K562 (cell line): ENCODE results near the gene RAB39B. TPM values are rescaled to one million over a fixed set of nuclear protein-coding genes. Genes with fewer than 3 reads are reported as not detected.

ENCODE experiments used
- ATAC-seq: fragments of 200-7000 bp; cut with Tn5 transposase; 3 replicates; pipeline ENCODE4 v1.9.1; 2020; ENCODE audit warnings: moderate library complexity
- BruUV-seq: library from RNA; stranded (reverse); fragments of 400-500 nt; replicated peaks from 2 replicates; lab custom pipeline; 2021; lab: Mats Ljungman, UMichigan
- CTCF ChIA-PET: fragments of 300-600 bp; formaldehyde crosslinking; extraction: SDS; loops from one replicate; lab custom pipeline; 2021; ENCODE audit warnings: low intra/inter-chr PET ratio; lab: Yijun Ruan, JAX
- POLR2A ChIA-PET: fragments of 300-600, 350-650 bp; sonication (Branson Sonifier 250); formaldehyde crosslinking; extraction: SDS; loops from one replicate; lab custom pipeline; 2021; ENCODE audit warnings: antibody characterized with exemption, inconsistent platforms; lab: Yijun Ruan, JAX
- DNase-seq, 4 experiments: peaks; one replicate each; pipeline versions ENCODE4 v3.0.0 to v3.0.0-alpha.2; 2011 to 2018; ENCODE audit warnings: low spot score in 3 of 4, mixed read lengths in 3 of 4; ENCODE audit errors: extremely low read depth in 1 of 4
- FAIRE-seq: peaks from 2 replicates; lab custom pipeline; 2011; peaks lifted over from hg19 to GRCh38; lab: Jason Lieb, UNC
- H2AFZ ChIP-seq: 2 replicates; pipeline ENCODE4 v1.6.0; 2011; ENCODE audit warnings: low read depth, low read length, control low read depth, inconsistent platforms
- H3K27ac ChIP-seq: fragments of 200-600 bp; 3 replicates; pipeline ENCODE4 v1.8.0; 2011; ENCODE audit warnings: low read depth, mild to moderate bottlenecking, control low read depth, inconsistent platforms, low read length, moderate library complexity, mixed read lengths; ENCODE audit errors: extremely low read depth
- H3K27me3 ChIP-seq, 2 experiments: fragments of 300-600 bp in 1 of 2; 2 replicates in 1 of 2; 3 replicates in 1 of 2; pipeline versions ENCODE4 v1.6.0 to v1.8.0; 2011; ENCODE audit warnings: inconsistent platforms in 2 of 2, low read length in 2 of 2, mild to moderate bottlenecking in 1 of 2, mixed read lengths in 1 of 2, moderate library complexity in 1 of 2; ENCODE audit not compliant: control insufficient read depth in 2 of 2, insufficient read depth in 2 of 2
- H3K36me3 ChIP-seq: fragments of 300-600 bp; 3 replicates; pipeline ENCODE4 v1.8.0; 2011; ENCODE audit warnings: mild to moderate bottlenecking, low read length, inconsistent platforms; ENCODE audit not compliant: control insufficient read depth, insufficient read depth
- H3K4me1 ChIP-seq, 2 experiments: fragments of 200-600 bp in 1 of 2; replicated peaks in 1 of 2; 2 replicates in 1 of 2; 3 replicates in 1 of 2; pipeline versions ENCODE4 v1.5.1 to v1.8.0; 2011; ENCODE audit warnings: inconsistent platforms in 2 of 2, low read length in 2 of 2, mild to moderate bottlenecking in 1 of 2, mixed read lengths in 1 of 2, moderate library complexity in 1 of 2; ENCODE audit not compliant: control insufficient read depth in 2 of 2, insufficient read depth in 2 of 2
- H3K4me2 ChIP-seq: 2 replicates; pipeline ENCODE4 v1.6.1; 2011; ENCODE audit warnings: low read length, control low read depth, inconsistent platforms, mixed read lengths; ENCODE audit not compliant: insufficient read depth
- H3K4me3 ChIP-seq: fragments of 200-600 bp; sonication (generic), shearing (Covaris generic); 2 replicates; pipeline ENCODE4 v1.5.1; 2016; ENCODE audit warnings: control low read depth, inconsistent platforms
- H3K79me2 ChIP-seq: fragments of 200-600 bp; 3 replicates; pipeline ENCODE4 v1.8.0; 2011; ENCODE audit warnings: low read length, inconsistent platforms; ENCODE audit not compliant: control insufficient read depth, insufficient read depth
- H3K9ac ChIP-seq, 2 experiments: 2 replicates each; pipeline versions ENCODE4 v1.6.0 to v1.6.1; 2011; ENCODE audit warnings: low read depth in 2 of 2, low read length in 2 of 2, control low read depth in 1 of 2, inconsistent platforms in 1 of 2, mild to moderate bottlenecking in 1 of 2, mixed read lengths in 1 of 2; ENCODE audit not compliant: insufficient read depth in 1 of 2
- H3K9me1 ChIP-seq: one replicate; pipeline ENCODE4 v1.6.0; 2011; ENCODE audit warnings: inconsistent platforms, mild to moderate bottlenecking, low read length, moderate library complexity; ENCODE audit not compliant: control insufficient read depth, insufficient read depth
- H3K9me3 ChIP-seq: replicated peaks from 2 replicates; pipeline ENCODE4 v1.5.1; 2011; ENCODE audit warnings: low read depth, low read length, inconsistent platforms; ENCODE audit not compliant: control insufficient read depth, insufficient read depth
- H4K20me1 ChIP-seq: replicated peaks from 2 replicates; pipeline ENCODE4 v1.6.1; 2011; ENCODE audit warnings: low read length, inconsistent platforms, mixed read lengths; ENCODE audit not compliant: control insufficient read depth, insufficient read depth
- BRCA1 ChIP-seq, 2 experiments: fragments of 450-650 bp in 1 of 2; sonication (generic) in 1 of 2; formaldehyde crosslinking in 1 of 2; IDR thresholded peaks; 2 replicates each; pipeline versions ENCODE4 v1.5.0 to v1.6.1; 2017 to 2020; ENCODE audit warnings: mild to moderate bottlenecking in 1 of 2, missing genetic modification reagents in 1 of 2
- BRD4 ChIP-seq: fragments of 200-600 bp; sonication (generic); IDR thresholded peaks from 2 replicates; pipeline ENCODE4 v1.6.1; 2017; ENCODE audit warnings: inconsistent platforms
- CHD4 ChIP-seq: fragments of 200-600 bp; sonication (generic); IDR thresholded peaks from 3 replicates; pipeline ENCODE4 v1.6.1; 2012; ENCODE audit warnings: low read depth, mild to moderate bottlenecking, mixed read lengths, low read length, inconsistent platforms; ENCODE audit not compliant: insufficient read depth, insufficient replicate concordance, poor library complexity, severe bottlenecking
- STAT5B ChIP-seq: fragments of 250-450 bp; sonication (Bioruptor Pico); IDR thresholded peaks from 2 replicates; pipeline ENCODE4 v1.8.0; 2021; ENCODE audit warnings: mild to moderate bottlenecking, inconsistent platforms
- ZKSCAN1 ChIP-seq: fragments of 150-350 bp; IDR thresholded peaks from 2 replicates; pipeline ENCODE4 v1.6.1; 2016; ENCODE audit warnings: low read depth, low read length
- ZNF324 ChIP-seq: fragments of 250-450 bp; sonication (Bioruptor Pico); IDR thresholded peaks from 2 replicates; pipeline ENCODE4 v1.4.0; 2020; ENCODE audit warnings: mild to moderate bottlenecking
- WGBS: fragments of 100-300 bp; shearing (Covaris generic); methylation state at CpG from one replicate; pipeline ENCODE4 v1.1.6; 2016; ENCODE audit warnings: low coverage, mixed read lengths; ENCODE audit not compliant: insufficient coverage; ENCODE audit errors: missing lambda C conversion rate; 5-methylcytosine and 5-hydroxymethylcytosine counted together
- in situ Hi-C: fragments of 300-500 bp; cut with MboI; formaldehyde crosslinking; loops from 4 replicates; pipeline ENCODE4 v1.15.0; 2018; ENCODE audit warnings: inconsistent platforms, mixed read lengths
- intact Hi-C: fragments of 100-400 bp; cut with micrococcal nuclease; formaldehyde crosslinking; loops from 2 replicates; pipeline ENCODE4 v1.14.2; 2022
- polyA plus RNA-seq, 8 experiments: library from polyadenylated mRNA; depleted of rRNA in 4 of 8; stranded (reverse) in 5 of 8; unstranded in 3 of 8; fragments of >200 nt; fragmentation: Nextera tagmentation in 2 of 8; fragmentation: Illumina TruSeq in 1 of 8; extraction: Ambion mirVana in 2 of 8; extraction: Trizol in 1 of 8; gene quantifications; 2 replicates each; pipeline versions ENCODE4 v1.2.1 to v1.2.3, GENCODE V29; 2011 to 2014; ENCODE audit warnings: inconsistent platforms in 1 of 8, missing spikeins in 1 of 8
- total RNA-seq, 7 experiments: library from RNA; depleted of rRNA in 6 of 7; stranded (reverse); fragments of >200 nt in 6 of 7; fragmentation: Illumina TruSeq in 2 of 7; extraction: Trizol in 2 of 7; gene quantifications; 2 replicates each; pipeline versions ENCODE4 v1.2.1 to v1.2.3, GENCODE V29; 2011 to 2021; ENCODE audit warnings: low replicate concordance in 1 of 7
- TF ChIP-seq, protein P1 (sequence below): sonication (generic); formaldehyde crosslinking; IDR thresholded peaks from 2 replicates; pipeline ENCODE4 v1.8.1; 2023; ENCODE audit warnings: mild to moderate bottlenecking, missing genetic modification reagents, moderate library complexity
- TF ChIP-seq, protein P2 (sequence below): fragments of 450-650 bp; IDR thresholded peaks from 2 replicates; pipeline ENCODE4 v1.7.0; 2016; ENCODE audit warnings: borderline replicate concordance

RAB39B gene
- total and polyA plus RNA-seq, 9 of the 15 experiments (the other 6 are each of a cell fraction or from before 2014, with no cell fraction given) = 0.04 to 0.07 (median 0.04) TPM; not detected in 6

DNA sequence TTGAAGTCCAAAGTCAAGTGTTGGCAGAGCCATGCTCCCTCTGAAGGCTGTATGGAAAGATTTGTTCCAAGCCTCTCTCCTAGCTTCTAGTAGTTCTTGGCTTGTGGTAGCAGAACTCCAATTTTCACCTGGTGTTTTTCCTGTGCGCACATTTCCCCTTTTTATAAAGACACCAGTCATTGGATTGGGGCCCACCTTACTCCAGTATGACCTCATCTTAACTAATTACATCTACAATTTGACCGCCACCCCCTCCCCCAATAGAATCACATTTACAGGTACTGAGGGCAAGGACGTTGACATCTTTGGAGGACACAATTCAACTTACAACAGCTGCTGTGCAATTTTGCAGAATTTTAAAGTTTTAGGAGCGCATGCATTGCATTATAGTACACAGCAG is 16.8 kb downstream of the RAB39B start:
- POLR2A ChIA-PET = no interaction called here
- in situ Hi-C loops = no loop called here
- ATAC-seq = no peak

More for the DNA sequence above, 16.8 kb downstream of the RAB39B start:
- no peak overlapping the region for H3K27ac ChIP-seq
- intact Hi-C loops = no loop called here
- H3K4me3 ChIP-seq = no peak overlapping the region
- DNase-seq = no peak
- WGBS = 37% methylated on average over 3 of the region's 4 CpGs
- H4K20me1 ChIP-seq = no peaks in the 10 kb centered on the region
- TF ChIP-seq, protein P1, sequence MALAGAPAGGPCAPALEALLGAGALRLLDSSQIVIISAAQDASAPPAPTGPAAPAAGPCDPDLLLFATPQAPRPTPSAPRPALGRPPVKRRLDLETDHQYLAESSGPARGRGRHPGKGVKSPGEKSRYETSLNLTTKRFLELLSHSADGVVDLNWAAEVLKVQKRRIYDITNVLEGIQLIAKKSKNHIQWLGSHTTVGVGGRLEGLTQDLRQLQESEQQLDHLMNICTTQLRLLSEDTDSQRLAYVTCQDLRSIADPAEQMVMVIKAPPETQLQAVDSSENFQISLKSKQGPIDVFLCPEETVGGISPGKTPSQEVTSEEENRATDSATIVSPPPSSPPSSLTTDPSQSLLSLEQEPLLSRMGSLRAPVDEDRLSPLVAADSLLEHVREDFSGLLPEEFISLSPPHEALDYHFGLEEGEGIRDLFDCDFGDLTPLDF = no peak
- TF ChIP-seq BRCA1 (IDR thresholded peaks at IDR 0.05) (no peak), BRCA1 (CRISPR knock-in tag; IDR thresholded peaks at IDR 0.05) (no peak), STAT5B (no peak), CHD4 (no peak), BRD4 (no peak), ZKSCAN1 (no peak), ZNF324 (CRISPR knock-in tag) (no peak)
- TF ChIP-seq, protein P2, sequence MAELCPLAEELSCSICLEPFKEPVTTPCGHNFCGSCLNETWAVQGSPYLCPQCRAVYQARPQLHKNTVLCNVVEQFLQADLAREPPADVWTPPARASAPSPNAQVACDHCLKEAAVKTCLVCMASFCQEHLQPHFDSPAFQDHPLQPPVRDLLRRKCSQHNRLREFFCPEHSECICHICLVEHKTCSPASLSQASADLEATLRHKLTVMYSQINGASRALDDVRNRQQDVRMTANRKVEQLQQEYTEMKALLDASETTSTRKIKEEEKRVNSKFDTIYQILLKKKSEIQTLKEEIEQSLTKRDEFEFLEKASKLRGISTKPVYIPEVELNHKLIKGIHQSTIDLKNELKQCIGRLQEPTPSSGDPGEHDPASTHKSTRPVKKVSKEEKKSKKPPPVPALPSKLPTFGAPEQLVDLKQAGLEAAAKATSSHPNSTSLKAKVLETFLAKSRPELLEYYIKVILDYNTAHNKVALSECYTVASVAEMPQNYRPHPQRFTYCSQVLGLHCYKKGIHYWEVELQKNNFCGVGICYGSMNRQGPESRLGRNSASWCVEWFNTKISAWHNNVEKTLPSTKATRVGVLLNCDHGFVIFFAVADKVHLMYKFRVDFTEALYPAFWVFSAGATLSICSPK = no peak
- TF ChIP-seq, all 486 proteins: peak for 0
- Histone ChIP-seq H2AFZ (no peak overlapping the region), H3K9me3 (no peaks in the 10 kb centered on the region), H3K36me3 (no peaks in the 10 kb centered on the region), H3K4me1 (no peaks in the 10 kb centered on the region), H3K9ac (no peak overlapping the region), H3K27me3 (no peaks in the 10 kb centered on the region), H3K79me2 (no peaks in the 10 kb centered on the region), H3K4me2 (no peak overlapping the region), H3K9me1 (no peaks in the 10 kb centered on the region)
- CTCF ChIA-PET = no interaction called here
- no peak for FAIRE-seq
- no TSS peak for BruUV-seq
